HG02852 (cell line): ENCODE results near the gene DUSP16.
"Not testable (repeated sequence)": the region's sequence is repeated elsewhere in the genome, so short reads cannot be mapped to it uniquely, and the experiment has no call there.

Source experiments
- ATAC-seq: cut with Tn5 transposase; IDR thresholded peaks from one replicate; pipeline ENCODE4 v1.9.1; 2021; ENCODE audit warnings: mild to moderate bottlenecking, moderate library complexity; ENCODE audit not compliant: unreplicated experiment

DUSP16 gene

GRCh38 chr12:12523229-12523628, 39.4 kb downstream of the DUSP16 start:
- ATAC-seq = no peak

- ATAC-seq = not testable (repeated sequence)
These were observed 40.0 kb downstream of the DUSP16 start for GRCh38 chr12:12522657-12523056.

GRCh38 chr12:12521888-12522287, 40.8 kb downstream of the DUSP16 start:
- ATAC-seq = no peak

- no peak for ATAC-seq
These were observed 41.6 kb downstream of the DUSP16 start for GRCh38 chr12:12521044-12521485.

- ATAC-seq = no peak
These were observed 42.4 kb downstream of the DUSP16 start for GRCh38 chr12:12520273-12520672.

- no peak for ATAC-seq
These were observed 43.2 kb downstream of the DUSP16 start for GRCh38 chr12:12519354-12519998.

- ATAC-seq = no peak
These were observed 43.7 kb downstream of the DUSP16 start for GRCh38 chr12:12518919-12519318.

GRCh38 chr12:12518464-12518845, 44.2 kb downstream of the DUSP16 start:
- ATAC-seq = no peak

GRCh38 chr12:12513416-12514006, 49.2 kb downstream of the DUSP16 start:
- ATAC-seq = no peak

- ATAC-seq = no peak
These were observed 50.6 kb downstream of the DUSP16 start for GRCh38 chr12:12511895-12512711.

- no peak for ATAC-seq
These were observed 51.5 kb downstream of the DUSP16 start for GRCh38 chr12:12511021-12511783.

- no peak for ATAC-seq
These were observed 52.1 kb downstream of the DUSP16 start for GRCh38 chr12:12510551-12510950.

- no peak for ATAC-seq
These were observed 52.5 kb downstream of the DUSP16 start for GRCh38 chr12:12510141-12510540.

- no peak for ATAC-seq
These were observed 54.1 kb downstream of the DUSP16 start for GRCh38 chr12:12508612-12509011.

GRCh38 chr12:12507121-12507520, 55.5 kb downstream of the DUSP16 start:
- no peak for ATAC-seq

GRCh38 chr12:12506496-12506890, 56.2 kb downstream of the DUSP16 start:
- no peak for ATAC-seq

GRCh38 chr12:12505544-12506495, 56.8 kb downstream of the DUSP16 start:
- ATAC-seq = peak; percentile 90

GRCh38 chr12:12503384-12504078, 59.1 kb downstream of the DUSP16 start:
- no peak for ATAC-seq

- no peak for ATAC-seq
These were observed 59.9 kb downstream of the DUSP16 start for GRCh38 chr12:12502815-12503151.
